T-helper 2 cell (primary cell): ENCODE results near the gene SHANK1.
A peak's percentile ranks its signal among the peaks of the same experiment; 100 is the strongest.

ENCODE experiments used
- DNase-seq, 5 experiments: peaks; one replicate each; pipeline versions ENCODE4 v3.0.0 to v3.0.0-alpha.2; 2012 to 2022

The SHANK1 gene

DNA sequence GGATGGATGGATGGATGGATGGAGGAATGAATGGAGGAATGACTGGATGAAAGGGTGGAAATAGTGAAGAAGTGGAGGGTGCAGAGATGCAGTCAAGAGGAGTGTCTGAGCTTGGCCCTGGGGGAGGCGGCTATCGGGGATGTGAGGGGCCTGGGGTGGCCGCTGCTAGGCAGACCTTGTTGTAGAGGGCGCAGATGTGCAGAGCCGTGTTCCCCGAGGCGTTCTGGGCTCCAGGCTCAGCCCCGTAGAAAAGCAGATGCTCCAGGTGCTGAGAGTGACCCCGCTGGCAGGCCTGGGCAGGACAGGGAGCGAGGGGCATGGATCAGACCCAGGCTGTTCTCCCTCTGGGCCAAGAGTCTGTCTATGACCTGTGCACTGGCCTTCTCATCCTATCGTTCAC is 8.4 kb downstream of the SHANK1 start:
- DNase-seq: no peak

DNA sequence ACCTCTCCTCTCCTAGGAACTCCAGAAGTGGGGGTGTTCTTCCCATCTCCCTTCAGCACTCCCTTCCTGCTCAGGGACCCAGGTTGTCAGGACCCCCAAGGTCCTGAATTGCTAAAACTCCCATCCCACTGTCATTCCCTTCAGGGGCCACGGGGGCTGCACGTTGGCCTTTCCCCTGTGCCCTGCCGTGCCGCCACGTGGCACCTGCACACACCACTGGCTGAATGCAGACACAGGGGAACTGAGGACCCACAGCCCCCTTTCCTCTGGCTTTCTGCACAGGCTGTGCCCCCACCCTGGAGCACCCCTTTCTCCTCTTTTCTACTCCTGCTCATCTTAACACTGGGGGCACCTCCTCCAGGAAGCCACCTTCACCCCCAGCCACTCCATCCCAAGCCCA is 9.0 kb downstream of the SHANK1 start:
- no peak for DNase-seq

DNA sequence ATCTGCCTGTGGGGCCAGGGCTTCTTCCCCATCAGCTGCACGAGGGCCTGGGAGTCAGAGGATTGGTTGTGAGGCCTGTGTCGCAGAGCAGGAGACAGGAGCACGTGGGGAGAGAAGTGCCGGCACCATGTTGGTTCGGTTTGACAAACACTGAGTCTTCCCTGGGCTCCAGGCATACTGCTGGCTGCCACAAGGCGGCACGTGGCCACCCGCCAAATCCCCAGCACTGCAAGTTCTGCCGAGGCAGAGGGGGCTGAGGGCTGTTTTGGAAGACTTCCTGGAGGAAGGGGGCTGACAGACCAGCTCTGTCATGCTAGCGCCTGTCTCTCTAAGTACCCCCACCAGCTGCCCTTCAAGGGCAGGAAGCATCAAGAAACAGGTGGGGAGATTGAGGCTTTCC is 9.5 kb downstream of the SHANK1 start:
- DNase-seq: no peak

DNA sequence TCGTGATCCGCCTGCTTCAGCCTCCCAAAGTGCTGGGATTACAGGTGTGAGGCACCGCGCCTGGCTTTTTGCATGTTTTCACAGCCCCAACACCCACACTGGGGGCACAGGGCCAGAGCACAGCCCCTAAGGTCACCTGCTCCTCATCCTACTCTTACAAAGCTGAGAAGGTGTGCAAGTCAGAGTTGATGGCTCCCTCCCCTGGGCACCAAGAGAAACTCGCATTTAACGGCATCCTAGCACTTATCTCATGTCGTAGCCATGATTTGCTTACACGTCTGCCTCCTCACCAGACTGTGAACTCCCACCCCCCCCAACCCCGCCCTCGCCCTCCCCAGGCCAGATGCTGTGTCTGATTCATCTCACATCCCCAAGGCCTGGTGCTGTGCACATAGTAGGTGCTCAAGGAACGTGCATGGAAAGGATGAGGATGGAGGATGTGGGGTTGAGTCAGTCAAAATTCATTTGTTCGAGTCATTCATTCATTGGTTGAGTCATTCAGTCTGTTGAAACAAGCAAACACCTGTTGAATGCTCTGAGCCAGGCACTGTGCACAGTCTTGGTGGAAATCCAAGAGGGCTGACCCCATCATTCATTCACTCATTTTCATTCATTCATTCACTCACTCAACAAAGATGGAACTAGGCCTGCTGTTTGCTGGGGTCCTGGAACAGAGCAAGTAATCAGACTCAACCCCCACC is 11.3 kb downstream of the SHANK1 start:
- no peak for DNase-seq

DNA sequence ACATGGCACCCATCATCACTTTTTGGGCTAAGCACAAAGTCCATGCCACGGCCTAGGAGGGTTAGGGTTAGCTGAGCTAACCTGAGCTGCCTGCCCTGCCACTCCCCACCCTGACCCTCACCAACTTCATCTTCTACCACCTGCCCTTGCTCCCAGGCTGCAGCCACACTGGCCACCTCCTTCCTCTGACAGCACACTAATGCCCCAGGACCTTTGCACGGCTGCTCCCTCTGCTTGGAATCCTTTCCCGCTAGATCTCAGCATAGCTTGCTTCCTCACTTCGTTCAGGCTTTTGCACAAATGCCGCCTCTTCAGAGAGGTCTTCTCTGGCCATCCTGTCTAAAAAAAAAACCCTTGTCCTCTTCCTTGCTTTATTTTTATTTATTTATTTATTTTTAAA is 13.2 kb downstream of the SHANK1 start:
- no peak for DNase-seq

DNA sequence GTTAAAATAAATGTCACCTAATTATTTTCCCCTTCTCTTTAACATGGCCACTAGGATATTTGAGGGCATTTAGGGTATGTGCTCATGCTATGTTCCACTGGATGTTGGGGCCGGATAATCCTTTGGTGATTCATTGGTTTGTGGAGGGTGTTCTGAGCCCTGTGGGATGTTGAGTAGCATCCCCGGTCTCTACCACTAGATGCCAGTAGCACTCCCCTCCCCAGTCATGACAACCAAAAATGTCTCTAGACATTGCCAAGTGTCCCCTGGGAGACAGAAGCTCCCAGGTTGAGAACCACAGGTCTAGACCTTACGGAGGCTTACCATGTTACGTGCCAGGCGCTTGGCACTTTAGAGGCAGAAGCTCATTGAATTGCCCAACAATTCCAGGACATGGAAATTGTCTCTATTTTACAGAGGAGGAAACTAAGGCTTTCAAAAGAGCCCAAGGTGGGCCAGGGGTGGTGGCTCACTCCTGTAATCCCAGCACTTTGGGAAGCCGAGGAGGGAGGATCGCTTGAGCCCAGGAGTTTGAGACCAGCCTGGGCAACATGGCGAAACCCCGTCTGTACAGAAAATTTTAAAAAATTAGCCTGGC is 14.1 kb downstream of the SHANK1 start:
- peak in 1 of 5 experiments; percentile 41 for DNase-seq

DNA sequence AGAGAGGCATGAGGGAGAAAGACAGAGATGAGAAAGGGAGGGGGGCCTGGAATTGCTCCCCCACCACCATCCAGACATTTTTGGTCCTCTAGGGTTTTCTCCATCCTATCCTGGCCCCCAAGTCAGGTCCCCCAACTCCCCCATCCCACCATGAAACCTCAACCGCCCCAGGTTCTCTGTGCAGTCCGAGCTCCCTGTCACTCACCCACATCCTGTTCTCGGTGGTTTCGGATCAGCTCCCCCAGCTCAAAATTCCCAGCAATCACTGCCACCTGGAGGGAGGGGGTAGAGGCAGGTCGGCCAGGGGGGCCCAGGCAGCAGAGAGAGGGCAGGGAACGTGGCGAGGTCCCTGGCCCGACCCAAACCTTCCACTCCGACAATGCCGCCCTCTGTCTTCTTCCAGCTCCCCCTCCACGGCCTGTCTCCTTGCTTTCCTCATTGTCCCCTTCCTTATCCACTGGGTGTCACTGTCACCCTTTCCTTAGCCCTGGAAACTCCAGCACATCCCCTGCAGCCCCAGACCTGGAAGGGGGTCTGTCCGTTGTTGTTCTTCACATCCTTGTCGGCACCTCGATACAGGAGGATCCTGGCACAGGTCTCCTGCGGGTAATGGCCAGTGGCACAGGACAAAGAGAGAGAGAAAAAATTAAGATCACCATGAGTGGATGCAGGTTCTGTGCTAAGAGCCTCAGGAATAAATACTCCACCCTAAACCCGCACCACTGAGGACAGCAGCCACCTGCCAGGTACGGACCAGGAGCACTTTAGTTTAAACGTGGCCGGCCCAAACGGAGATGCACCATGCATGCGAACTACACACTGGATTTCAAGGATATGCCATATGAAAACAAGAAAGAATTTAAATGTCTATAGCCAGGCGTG is 15.4 kb downstream of the SHANK1 start:
- no peak for DNase-seq

DNA sequence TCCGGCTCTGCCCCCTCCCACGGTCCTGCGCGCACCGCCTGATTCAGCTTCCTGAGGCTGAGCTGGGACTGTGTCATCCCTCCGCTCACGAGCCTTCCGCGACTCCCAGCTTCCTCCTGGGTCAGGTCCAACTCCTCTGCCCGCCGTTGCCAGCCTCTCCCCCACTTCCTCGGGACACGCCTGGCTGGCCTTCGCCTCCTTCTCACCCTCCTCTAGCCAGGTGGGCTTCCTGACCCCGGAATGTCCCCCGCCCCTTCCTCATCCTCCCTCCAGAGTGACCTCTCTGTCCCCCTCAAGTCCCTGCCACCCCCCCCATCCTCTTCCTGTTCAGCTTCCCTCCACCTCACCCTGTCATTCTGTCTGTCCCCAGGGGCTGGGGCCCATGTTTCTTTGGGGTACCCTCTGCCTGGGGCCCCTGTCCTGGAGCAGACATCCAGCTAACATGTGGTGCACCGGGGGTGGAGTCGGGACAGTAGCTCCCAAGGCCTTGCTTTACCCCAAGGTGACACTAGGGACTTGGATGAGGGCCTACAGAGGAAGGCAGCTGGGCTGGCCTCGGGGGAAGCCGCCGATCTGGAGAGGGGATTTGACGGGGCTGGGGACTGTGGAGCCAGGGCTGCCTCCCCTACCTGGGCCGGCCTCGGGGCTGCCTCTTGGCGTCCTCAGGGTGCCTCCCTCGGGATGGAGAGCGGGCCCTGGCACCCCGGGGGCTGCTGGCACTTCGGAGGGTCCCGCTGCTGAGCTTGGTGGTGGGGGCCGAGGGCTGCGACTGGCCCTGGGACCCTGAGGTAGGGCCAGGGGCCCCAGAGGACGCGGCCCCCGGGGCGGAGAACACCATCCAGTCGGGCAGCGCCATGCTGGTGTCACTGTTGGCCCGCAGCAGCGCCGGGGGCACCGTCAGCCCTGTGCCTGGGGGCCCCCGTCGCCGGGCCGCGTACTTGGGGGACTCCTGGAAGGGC is 16.5 kb downstream of the SHANK1 start:
- DNase-seq: no peak

DNA sequence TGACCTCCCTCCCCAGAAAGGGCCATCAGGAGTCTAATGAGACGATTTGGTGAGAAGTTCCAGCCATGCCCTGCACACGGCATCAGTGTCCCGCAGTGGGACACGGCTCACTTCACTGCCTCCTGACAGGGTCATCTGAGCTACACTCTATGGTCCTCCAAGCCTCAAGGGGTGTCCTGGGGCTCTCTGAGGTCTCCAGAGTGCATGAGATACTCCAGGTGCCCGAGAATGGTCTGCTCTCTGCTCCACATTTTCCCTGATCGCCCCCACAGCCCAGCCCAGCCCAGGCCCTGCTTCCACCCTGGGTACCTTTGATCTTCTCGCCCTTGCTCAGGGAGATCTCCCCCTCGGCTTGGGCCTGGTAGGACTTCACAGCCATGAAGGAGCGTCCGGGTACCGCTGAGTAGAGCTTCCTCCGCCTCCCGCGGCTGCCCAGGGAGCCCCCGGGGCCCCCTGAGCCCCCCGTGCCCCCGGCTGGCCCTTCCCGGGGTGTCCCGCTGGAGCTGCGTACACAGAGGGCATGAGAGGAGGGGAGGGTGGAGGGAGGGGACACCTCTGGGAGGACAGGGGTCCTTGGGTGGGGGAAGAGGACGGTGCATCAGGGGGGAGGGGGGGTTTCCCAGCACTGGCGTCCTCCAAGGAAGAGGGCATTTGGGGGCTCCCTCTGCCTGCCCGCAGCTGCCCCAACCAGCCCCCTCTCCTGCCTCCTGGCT is 17.3 kb downstream of the SHANK1 start:
- no peak for DNase-seq

DNA sequence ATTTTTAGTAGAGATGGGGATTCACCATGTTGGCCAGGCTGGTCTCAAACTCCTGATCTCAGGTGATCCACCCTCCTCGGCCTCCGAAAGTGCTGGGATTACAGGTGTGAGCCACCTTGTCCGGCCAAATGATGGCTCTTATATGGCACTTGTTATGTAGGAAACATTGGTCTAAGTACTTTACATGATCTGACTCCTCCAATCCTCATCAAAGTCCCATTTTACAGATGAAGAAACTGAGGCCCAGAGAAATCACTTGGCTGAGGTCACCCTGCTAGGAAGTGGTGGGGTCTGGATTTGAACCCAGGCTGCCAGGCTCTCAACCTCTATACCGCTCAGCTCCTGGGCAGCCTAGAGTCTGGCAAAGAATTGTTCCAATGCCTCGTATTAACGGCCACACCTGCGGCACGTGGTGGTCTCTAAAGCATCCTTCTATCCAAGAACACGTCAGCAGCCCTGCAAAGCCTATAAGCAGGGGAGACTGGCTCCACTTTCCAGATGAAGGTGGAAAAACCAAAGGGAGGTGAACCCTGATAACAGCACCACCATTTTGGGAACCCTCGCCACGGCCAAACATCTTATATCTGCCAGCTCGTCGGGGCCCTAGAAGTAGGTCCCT is 18.1 kb downstream of the SHANK1 start:
- DNase-seq: no peak

DNA sequence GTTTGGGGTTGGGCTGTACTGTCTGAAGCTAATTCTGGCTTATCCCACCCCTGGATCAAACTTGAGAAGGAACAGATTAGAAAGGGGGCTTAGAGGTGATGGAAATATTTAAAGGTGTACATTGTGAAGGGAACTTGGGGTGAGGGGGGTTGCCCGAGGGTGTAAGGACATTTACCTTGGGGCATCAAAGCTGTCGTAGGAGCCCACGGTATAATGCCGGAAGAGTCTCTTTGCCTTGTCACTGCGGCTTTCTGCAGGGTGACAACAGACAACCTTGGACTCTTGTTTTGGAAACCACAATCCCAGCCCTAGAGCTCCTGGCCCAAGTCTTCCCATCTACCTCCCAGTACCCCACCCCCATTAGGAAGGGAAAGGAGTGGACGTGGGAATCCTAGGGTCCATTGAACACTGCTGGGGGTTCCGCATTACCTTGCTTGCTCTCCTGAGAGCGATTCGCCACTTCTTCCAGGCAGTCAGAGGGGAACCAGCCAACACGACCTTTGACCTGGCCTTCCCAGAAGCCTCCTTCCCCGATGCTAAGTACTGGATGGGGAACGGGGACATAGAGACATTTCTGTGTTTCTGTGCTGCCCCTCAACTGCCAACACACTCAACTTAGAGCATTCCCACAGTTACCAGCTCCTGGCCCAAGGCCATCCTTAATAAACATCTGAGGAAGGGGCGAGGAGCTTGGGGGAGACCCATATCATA is 22.0 kb downstream of the SHANK1 start:
- no peak for DNase-seq

DNA sequence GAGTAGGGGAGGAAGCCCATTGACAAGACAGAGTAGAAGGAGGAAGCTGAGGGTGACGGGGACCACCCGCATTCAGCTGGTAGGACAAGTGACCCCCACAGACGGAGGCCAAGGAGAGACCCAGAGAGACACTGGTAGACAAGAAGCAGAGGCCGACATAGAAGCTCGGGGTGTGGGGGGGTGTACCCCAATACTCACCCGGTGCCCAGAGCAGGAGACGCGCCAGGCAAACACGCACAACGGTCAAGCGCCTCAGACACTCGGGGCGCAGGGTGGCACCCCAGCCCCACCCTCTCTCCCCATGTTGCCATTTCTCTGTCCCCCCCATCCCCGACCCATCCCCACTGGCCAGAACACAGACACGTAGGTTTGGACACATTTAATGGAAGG is 23.5 kb downstream of the SHANK1 start:
- no peak for DNase-seq

DNA sequence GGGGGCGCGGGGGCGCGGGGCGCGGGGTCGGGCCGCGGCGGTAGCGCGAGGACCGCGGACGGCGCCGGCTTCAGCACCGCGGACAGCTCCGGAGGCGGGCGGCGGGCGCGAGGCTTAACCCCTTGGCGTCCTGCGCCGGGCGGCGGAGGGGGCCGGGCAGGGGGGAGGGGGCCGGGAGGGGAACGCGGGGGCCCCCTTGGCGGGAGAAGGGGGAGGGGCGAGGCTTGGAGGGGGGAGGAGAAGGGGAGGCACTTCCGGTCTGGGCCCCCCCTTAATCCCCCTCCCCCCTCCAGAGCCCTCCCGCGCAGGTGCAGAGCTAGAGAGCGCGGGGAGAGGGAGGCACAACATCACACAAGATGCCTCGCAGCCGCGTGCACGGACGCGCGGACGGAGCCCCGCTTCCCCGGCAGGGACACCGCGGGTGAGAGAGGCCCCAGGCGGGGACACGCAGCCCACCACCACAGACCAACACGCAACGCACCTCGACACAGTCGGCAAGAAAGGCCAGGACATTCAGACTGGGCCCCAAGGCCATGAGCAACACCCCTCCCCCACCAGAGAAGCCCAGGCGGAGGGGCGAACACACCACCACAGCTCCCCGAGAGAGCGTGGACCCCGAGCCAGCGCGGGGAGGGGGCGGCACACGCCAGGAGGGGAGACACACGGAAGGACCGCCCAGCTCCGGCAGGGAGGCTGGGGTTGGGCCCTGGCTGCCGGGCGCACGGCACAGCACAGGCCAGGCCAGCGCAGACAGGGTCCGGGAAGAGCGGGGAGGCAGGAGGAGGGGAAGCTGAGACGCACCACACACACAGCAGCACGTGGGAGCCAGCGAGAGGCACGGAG is 24.1 kb downstream of the SHANK1 start:
- peak in 1 of 5 experiments; percentile 28 for DNase-seq

DNA sequence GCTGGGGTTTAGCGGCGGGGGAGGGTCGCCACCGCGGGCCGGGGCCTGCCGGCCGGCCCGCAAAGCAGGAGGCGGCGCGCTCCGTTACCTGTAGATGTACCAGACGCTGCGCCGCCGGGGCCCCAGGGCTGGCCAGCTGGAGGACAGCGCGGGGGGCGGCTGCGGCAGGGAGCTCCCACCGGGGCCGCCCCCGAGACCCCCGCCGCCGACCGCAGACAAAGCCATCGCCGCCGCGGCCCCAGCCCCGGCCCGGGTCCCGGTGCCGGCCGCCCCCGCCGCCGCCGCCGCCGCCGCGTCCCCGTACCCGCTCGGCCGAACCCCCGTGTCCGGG is 24.8 kb downstream of the SHANK1 start:
- DNase-seq: no peak

DNA sequence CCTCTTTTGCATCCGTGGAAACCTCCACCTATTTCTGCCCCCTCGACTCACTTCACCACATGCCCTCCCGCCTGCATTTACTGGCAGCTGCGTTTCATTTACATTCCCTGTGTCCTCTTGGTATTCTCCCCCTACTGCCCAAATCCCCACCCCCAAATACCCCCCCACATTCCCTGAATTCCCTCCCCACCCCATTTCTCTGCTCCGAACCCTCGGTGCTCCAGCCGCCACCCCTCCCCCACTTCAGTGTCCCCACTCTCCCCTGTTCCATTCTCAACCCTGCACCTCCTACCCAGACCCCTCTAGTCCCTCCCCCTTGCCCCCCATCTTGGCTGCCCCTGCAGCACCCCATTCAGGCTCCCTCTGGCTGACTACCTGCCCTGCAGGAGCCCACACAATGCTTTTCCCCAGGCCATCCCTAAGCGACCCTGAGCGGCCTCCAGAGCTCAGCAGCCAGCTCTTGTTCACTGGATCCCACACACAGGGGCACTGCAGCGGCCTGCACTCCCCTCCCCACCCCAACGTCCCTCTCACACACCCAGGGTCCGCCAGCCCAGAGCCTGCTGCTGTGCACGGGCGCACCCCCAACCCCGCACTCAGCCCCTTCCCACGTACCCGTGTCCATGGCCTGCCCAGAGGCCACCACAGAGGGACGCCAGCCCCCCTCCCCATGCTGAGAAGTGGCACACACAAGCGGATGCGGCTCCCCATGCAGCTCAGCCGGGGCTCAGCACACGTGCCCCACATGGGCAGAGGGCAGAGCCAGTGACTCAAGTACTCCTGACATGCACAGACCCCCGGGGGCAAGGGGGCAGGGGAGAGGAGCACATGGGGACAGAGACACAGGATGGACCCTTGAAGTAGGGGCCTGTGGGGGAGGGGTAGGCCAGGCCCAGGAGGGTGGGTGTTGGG is 26.3 kb downstream of the SHANK1 start:
- DNase-seq: no peak

DNA sequence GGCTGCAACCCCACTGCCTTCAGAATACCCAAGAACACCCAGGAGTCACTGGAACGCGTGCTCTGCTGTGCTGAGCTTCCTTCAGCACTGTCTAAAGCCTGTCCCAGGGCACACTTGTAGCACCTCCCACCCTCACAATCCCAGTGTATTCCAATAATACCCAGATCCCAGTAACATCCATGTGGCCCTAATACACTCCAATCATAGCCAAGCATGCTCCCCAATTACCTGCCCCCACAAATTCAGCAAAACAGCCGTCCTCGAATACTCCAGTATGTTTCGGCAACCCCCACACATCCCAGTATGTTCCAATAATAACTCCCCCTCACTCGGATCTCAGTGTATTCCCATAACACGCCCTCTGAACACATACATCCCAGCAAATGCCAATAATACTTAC is 29.2 kb downstream of the SHANK1 start:
- no peak for DNase-seq

DNA sequence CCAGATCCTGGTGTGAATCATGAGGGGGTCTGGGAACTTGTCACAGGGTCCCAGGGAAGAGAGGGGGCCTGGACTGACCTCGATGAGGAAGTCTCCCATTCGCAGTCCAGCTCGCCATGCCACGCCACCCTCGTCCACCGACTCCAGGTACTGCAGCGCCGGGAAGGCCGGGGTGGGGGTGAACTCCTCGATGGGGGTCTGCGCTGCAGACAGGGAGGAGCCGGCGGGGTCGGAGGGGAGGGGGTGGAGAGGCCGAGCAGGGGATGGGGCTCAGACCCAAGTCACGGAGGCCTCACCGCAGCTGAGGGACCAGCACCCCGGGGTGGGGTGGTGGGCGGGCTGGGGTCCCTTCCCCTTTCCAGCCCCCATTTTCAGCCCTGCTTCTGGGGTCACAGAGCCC is 30.8 kb downstream of the SHANK1 start:
- DNase-seq: no peak

DNA sequence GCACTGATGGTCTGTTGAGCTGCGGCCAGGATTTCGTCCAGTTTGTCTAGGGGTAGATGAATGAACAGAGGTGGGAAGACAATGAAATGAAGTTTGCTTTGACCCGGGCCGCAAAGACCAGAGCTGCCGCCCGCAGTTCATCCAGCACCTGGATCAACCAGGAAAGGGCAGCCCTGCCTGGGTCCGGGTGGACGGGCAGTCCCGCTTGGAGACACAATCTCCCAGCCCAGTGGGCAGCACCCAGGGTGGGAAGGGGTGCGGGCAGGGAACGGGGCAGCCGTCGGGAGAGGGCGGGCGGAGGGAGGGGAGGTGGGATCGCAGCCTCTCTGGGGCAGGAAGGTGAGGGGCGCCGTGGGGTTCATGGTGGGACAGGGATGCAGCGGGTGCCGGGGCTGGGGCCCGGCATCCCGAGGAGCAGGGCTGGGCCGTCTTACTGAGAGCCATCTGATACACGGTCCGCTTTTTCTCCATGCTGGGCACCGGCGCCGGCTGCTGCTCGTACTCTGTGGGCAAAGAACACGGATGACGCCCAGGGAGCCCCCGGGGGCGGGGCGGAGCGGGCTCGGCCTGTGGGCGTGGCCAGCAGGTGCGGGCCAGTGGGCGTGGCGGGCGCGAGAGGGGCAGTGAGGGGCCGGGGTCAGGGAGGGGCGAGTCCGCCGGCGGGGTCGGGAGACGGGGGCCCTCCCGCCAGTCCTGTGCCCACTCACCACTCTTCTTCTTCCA is 33.1 kb downstream of the SHANK1 start:
- DNase-seq: no peak
